IPS DF 6.9 (cell line): ENCODE measurements around the gene MAP3K2.

Source experiments
- DNase-seq: peaks from one replicate; pipeline ENCODE4 v3.0.0-alpha.2; 2013; ENCODE audit warnings: low read depth, low spot score
- H3K27ac ChIP-seq: one replicate; pipeline ENCODE4 v1.5.1; 2013; ENCODE audit warnings: low read length, control low read depth
- H3K27me3 ChIP-seq: 2 replicates; pipeline ENCODE4 v1.6.1; 2013; ENCODE audit warnings: mild to moderate bottlenecking, low read length; ENCODE audit not compliant: control insufficient read depth, insufficient read depth
- H3K36me3 ChIP-seq: 2 replicates; pipeline ENCODE4 v1.6.1; 2013; ENCODE audit warnings: low read length; ENCODE audit not compliant: control insufficient read depth, insufficient read depth
- H3K4me1 ChIP-seq: 2 replicates; pipeline ENCODE4 v1.6.1; 2013; ENCODE audit warnings: low read length; ENCODE audit not compliant: control insufficient read depth, insufficient read depth
- H3K4me3 ChIP-seq: 2 replicates; pipeline ENCODE4 v1.5.1; 2013; ENCODE audit warnings: mild to moderate bottlenecking, low read length
- H3K9me3 ChIP-seq: 2 replicates; pipeline ENCODE4 v1.6.1; 2013; ENCODE audit warnings: low read length, inconsistent platforms; ENCODE audit not compliant: control insufficient read depth, insufficient read depth
- WGBS: extraction: QIAGEN DNeasy Blood & Tissue Kit; methylation state at CpG from one replicate; pipeline ENCODE4 v1.1.7; 2013; ENCODE audit warnings: mixed read lengths, missing lambda C conversion rate; ENCODE audit not compliant: insufficient read length, insufficient coverage; 5-methylcytosine and 5-hydroxymethylcytosine counted together

Gene MAP3K2

DNA sequence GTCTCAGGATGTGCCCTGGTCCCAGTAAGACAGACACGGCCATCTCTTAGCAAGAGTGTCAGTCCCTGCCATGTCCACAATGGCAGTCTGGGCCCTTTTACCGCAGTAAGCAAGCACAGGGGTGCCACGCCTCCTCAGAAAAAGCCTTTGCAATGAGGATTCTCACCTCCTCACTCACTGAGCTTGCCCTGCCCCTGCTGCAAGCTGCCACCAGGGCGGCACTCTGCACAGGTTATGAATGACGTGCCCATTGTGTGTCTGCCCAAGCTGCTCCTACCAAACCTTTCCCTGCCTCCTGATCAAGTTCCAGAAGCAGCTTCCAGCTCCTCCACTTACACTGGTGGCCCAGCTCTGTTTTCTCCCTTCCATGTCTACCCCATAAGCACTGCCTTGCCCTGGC, 117.1 kb downstream of the MAP3K2 start:
- Histone ChIP-seq H3K27me3 (no peaks in the 10 kb centered on the region), H3K4me1 (no peaks in the 10 kb centered on the region), H3K4me3 (no peak overlapping the region), H3K27ac (no peak overlapping the region), H3K9me3 (no peaks in the 10 kb centered on the region), H3K36me3 (peaks cover 27% of the 10 kb centered on the region; the same call in 1 of the 2 replicates)
- DNase-seq: no peak
- no CpG with 5 or more reads among the region's 5 CpGs for WGBS

DNA sequence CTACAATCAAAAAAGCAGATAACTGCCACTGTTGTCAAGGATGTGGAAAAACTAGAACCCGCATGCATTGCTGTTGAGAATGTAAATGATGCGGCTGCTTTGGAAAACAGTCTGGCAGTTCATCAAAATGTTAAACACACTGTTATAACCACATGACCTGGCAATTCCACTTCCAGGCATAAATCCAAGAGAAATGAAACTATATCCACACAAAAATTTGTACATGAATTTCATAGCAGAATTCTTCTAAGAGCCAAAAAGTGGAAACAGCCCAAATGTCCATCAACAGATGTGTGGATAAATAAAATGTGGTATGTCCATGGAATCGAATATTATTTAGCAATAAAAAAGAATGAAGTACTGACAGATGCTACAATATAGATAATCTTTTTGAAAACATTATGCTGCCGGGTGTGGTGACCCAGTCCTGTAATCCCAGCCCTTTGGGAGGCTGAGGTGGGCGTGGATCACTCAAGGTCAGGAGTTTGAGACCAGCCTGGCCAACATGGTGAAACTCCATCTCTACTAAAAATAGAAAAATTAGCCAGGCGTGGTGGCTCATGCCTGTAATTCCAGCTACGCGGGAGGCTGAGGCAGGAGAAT, 125.9 kb downstream of the MAP3K2 start:
- H3K4me1 ChIP-seq: no peaks in the 10 kb centered on the region
- H3K4me3 ChIP-seq: no peak overlapping the region
- peaks cover 25% of the 10 kb centered on the region for H3K36me3 ChIP-seq
- DNase-seq: no peak
- no peaks in the 10 kb centered on the region for H3K9me3 ChIP-seq
- H3K27me3 ChIP-seq: no peaks in the 10 kb centered on the region
- no peak overlapping the region for H3K27ac ChIP-seq
- WGBS: no CpG with 5 or more reads among the region's 8 CpGs

DNA sequence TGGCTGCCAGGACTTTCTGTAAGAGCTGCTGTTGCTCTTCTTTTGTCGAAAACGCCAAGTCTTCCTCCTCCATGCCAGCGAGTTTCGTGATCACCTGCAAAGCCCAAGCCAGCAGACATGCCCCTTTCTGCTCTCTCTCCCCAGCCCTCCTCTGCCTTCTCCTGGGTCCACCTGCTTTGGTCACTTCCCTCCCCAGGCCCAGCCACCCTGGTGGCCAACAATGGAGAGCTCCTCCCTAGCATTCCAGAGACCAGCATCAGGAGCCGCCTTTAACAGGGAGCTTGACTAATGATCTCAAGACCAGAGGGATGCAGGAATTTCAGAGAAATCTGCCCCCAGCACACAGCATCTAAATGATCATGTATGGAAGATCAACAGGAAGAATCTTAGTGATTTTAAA, 128.4 kb downstream of the MAP3K2 start:
- no peak overlapping the region for H3K4me3 ChIP-seq

DNA sequence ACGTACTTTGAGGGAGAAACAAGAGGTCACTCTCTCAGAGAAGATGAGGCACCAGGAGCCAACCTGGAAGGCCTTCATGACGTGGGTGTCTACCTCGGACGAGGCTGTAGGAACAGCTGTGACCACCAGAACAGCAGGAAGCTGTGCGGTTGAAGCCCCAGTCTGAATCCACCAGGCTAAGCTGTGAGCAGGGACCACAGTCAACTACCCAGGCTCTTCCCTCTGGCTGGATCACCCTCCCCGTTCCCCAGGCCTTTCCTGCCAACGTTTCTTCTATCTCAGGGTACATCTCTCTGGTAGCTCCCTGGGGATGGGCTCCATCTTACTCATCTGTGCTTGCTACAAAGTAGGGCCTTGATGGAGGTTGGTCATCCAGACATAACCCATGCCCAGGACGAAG, 130.9 kb downstream of the MAP3K2 start:
- no CpG with 5 or more reads among the region's 8 CpGs for WGBS

More for the DNA sequence above, 128.4 kb downstream of the MAP3K2 start:
- Histone ChIP-seq H3K4me1 (no peaks in the 10 kb centered on the region), H3K36me3 (peaks cover 28% of the 10 kb centered on the region), H3K27me3 (no peaks in the 10 kb centered on the region), H3K9me3 (no peaks in the 10 kb centered on the region), H3K27ac (no peak overlapping the region)
- WGBS: no CpG with 5 or more reads among the region's 5 CpGs
- no peak for DNase-seq

DNA sequence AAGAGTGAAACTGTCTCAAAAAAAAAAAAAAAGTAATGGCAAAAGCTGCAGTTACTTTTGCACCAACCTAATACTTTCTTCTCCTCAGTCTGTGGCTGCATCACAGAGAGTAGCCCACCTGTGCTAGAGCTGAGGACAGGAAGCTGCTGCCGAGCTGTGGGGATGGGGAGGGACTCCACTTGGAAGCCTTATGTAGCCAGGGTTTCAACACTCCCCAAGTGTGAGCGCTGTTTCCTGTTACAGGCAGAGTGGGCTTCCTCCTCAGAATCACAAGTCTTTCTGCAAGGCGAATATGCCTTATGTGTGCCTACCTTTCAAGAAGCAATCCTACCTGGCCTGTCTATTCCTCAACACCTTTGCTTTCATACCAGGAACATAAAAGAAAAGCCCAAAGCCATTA, 131.4 kb downstream of the MAP3K2 start:
- Histone ChIP-seq H3K4me3 (no peak overlapping the region), H3K27me3 (no peaks in the 10 kb centered on the region), H3K9me3 (no peaks in the 10 kb centered on the region), H3K27ac (no peak overlapping the region), H3K36me3 (peaks cover 28% of the 10 kb centered on the region), H3K4me1 (no peaks in the 10 kb centered on the region)
- WGBS: no CpG with 5 or more reads among the region's 3 CpGs
- DNase-seq: no peak

More for the DNA sequence above, 130.9 kb downstream of the MAP3K2 start:
- Histone ChIP-seq H3K4me3 (no peak overlapping the region), H3K27ac (no peak overlapping the region), H3K27me3 (no peaks in the 10 kb centered on the region), H3K4me1 (no peaks in the 10 kb centered on the region), H3K36me3 (peaks cover 28% of the 10 kb centered on the region), H3K9me3 (no peaks in the 10 kb centered on the region)
- no peak for DNase-seq

DNA sequence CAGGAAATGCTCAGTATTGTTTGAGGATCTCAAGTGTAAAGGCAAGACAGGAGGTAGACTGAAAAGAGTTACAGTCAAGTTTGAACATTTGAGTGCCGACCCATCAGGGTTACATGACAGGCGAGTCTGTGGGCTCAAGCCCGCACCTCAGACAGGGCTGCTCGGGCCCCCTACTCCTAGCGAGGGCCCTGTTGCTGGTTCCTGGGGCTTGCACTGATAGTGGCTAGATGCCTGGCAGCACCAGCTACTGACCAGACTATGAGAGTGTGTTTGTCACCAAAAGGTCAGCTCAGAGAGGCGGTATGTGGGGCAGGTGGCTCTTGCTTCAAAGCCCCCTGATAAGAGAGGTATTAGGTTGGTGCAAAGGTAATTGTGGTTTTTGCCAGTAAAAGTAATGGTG, 132.1 kb downstream of the MAP3K2 start:
- Histone ChIP-seq H3K27ac (no peak overlapping the region), H3K9me3 (no peaks in the 10 kb centered on the region), H3K4me3 (no peak overlapping the region), H3K36me3 (peaks cover 23% of the 10 kb centered on the region), H3K4me1 (no peaks in the 10 kb centered on the region), H3K27me3 (no peaks in the 10 kb centered on the region)
- WGBS: no CpG with 5 or more reads among the region's 6 CpGs
- DNase-seq: no peak

DNA sequence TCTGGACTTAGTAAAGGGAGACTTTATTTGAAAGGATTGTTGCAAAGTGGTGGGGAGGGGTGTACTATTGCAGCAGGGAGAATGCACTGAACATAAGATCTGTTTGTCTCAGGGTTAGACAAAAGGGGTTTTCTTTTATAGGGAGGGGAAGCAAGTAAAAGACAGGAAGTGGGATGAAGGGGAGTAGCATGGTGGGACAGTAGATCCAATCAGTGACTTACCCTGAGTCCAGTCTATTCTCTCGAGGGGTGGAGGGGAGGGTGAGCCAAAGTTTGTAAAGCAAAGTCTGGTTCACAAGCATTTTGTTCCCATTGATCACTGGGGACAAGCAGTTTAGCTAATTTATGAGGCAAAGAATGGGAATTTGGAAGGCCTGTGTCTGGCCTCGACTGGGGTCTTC, 132.6 kb downstream of the MAP3K2 start:
- Histone ChIP-seq H3K27ac (no peak overlapping the region), H3K36me3 (peaks cover 19% of the 10 kb centered on the region; the same call in 1 of the 2 replicates), H3K27me3 (no peaks in the 10 kb centered on the region), H3K4me1 (no peaks in the 10 kb centered on the region), H3K9me3 (no peaks in the 10 kb centered on the region), H3K4me3 (no peak overlapping the region)
- no CpG with 5 or more reads among the region's 2 CpGs for WGBS
- DNase-seq: no peak

DNA sequence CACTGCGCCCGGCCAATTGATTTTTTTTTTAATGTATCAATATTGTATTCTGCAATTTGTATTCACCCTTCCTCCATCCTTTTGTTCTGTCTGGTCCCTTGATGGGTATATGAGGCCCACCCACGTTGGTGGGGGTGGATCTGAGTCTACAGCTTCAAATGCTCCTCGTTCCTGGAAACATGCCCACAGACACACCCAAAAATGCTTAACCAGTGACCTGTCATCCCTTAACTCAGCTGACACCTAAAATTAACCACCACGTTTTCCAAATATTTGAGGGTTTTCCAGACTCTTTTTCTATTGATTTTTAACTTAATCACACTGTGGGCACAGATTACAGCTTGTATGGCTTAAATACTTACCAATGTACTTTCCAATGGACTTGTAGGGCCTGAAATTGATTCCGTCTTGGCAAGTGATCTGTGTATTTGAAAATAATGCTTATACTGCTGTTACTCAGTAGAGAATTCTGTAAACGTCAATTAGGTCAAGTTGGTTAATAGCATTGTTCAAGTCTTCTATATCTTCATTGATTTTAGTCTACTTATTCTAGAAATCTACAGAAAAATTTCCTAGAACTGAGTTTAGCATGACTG, 133.3 kb downstream of the MAP3K2 start:
- DNase-seq: no peak

More for the DNA sequence above, 133.3 kb downstream of the MAP3K2 start:
- no peak overlapping the region for H3K4me3 ChIP-seq
- H3K27ac ChIP-seq: no peak overlapping the region
- no peaks in the 10 kb centered on the region for H3K9me3 ChIP-seq
- H3K36me3 ChIP-seq: peaks cover 17% of the 10 kb centered on the region; the same call in 1 of the 2 replicates
- no CpG with 5 or more reads among the region's 7 CpGs for WGBS
- no peaks in the 10 kb centered on the region for H3K27me3 ChIP-seq
- H3K4me1 ChIP-seq: no peaks in the 10 kb centered on the region
